GM19328 (cell line): ENCODE results near the gene SHE.

Source experiments
- ATAC-seq: cut with Tn5 transposase; IDR thresholded peaks from one replicate; pipeline ENCODE4 v1.9.1; 2021; ENCODE audit warnings: mild to moderate bottlenecking, moderate library complexity; ENCODE audit not compliant: unreplicated experiment

SHE gene

DNA sequence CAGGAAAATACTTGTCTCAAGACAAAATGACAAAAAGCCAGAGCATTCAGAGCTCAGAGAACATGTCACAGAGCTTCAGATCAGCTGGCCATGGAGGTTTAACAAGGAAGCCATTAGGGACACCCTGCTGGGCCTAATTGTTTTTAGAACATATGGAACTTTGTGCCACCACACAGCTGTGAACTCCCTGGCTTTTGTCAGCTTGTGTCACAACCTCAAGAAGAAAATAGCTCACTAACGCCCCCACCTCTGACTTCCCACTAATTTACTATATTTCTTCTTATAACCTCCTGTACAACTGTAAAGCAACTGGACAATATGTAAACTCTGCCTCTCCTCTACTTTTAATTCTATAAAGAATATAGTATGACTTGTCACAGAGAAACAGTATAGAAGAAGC lies 21.2 kb downstream of the SHE start:
- no peak for ATAC-seq

DNA sequence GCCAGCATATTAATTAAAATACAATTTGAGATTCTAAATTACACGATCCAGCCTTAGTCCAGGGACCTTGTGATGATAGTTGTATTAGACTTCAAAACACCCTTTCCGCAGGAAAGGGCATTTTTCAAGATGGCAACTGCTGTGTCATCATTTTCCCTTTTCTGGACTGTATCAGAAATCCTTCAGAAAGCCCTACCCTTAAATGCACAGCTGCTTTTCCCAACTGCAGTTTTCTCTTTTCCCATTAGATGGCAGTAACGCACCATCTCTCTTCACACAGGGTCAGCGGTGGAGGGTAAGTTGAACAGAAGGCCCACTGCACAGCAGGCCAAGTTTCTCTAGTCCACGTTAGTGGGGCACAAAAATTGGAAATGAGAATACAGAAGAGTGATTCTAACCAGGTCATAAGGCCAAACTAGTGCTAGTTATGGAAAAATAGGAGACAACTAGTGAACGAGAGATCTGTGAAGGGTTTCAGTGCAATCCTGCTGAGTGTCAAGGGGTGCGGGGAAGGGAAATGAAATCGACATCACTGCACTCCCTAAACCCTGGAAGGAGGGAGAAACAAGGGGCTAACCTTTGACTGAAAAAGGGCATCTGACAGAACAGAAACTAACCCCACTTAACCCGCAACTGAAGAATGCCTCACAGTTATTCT lies 22.3 kb downstream of the SHE start:
- no peak for ATAC-seq

DNA sequence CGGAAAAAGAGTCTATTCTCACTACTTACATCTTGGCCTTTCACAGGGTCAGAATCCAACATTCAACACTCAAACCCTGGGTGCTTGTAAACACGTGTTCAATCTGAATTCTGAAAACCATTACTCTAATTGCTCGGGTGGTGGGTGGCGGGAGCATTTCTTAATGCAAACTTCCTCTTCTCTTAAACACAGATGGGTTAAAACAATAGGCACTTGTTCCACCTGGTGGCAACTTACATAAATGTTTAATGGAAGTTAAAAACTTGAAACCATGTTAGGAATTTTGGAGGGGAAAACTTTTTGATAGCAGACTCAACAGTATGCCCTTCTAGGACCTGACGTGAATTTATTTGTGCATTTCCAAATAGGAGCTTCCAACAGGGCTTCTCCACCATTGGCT lies 23.6 kb downstream of the SHE start:
- no peak for ATAC-seq

- ATAC-seq = no peak
Observed at GRCh38 chr1:154478013-154478412, 24.2 kb downstream of the SHE start.

GRCh38 chr1:154476791-154477190 lies 25.4 kb downstream of the SHE start:
- no peak for ATAC-seq

- no peak for ATAC-seq
Observed at GRCh38 chr1:154474802-154475201, 27.4 kb downstream of the SHE start.

- no peak for ATAC-seq
Observed at GRCh38 chr1:154471304-154471703, 30.9 kb downstream of the SHE start.

- no peak for ATAC-seq
Observed at GRCh38 chr1:154469844-154470560, 32.2 kb downstream of the SHE start.

DNA sequence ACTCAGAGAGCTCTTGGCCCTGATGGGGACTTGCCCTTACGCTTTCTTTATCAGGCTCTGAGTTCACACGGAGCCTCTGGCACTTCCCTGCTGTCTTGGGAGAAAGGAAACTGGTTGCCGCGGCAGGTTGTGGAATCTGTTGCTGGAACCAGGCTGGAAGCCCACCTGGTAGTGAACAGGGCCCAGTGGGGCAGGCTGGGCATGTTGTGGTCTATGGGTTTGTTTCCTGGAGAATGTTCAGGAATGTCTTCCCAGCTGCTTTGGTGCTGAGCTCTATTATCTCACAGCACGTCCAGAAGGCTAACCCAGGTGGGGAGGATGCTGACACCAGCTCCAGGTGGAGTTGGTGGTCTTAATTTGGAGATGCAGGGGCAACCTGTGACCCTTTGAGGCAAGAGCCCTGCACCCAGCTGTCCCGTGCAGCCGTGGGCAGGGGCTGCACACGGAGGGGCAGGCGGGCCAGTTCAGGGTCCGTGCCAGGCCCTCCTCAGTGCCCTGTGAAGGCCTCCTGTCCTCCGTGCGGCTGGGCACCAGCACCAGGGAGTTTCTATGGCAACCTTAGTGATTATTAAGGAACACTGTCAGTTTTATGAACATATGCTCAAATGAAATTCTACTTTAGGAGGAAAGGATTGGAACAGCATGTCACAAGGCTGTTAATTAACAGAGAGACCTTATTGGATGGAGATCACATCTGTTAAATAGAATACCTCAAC lies 33.5 kb downstream of the SHE start:
- ATAC-seq = no peak

- ATAC-seq = no peak
Observed at GRCh38 chr1:154467434-154468102, 34.6 kb downstream of the SHE start.

DNA sequence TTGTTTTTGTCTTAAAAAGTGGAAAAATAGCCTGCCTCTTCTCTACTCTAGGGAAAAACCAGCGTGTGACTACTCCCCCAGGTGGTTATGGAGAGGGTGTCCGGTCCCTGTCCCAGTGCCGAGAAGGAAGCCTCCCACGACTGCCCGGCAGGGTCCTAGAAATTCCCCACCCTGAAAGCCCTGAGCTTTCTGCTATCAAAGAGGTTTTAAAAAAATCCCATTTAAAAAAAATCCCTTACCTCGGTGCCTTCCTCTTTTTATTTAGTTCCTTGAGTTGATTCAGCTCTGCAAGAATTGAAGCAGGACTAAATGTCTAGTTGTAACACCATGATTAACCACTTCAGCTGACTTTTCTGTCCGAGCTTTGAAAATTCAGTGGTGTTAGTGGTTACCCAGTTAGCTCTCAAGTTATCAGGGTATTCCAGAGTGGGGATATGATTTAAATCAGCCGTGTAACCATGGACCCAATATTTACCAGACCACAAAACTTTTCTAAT lies 35.2 kb downstream of the SHE start:
- no peak for ATAC-seq

GRCh38 chr1:154466206-154466605 lies 36.0 kb downstream of the SHE start:
- ATAC-seq = no peak

DNA sequence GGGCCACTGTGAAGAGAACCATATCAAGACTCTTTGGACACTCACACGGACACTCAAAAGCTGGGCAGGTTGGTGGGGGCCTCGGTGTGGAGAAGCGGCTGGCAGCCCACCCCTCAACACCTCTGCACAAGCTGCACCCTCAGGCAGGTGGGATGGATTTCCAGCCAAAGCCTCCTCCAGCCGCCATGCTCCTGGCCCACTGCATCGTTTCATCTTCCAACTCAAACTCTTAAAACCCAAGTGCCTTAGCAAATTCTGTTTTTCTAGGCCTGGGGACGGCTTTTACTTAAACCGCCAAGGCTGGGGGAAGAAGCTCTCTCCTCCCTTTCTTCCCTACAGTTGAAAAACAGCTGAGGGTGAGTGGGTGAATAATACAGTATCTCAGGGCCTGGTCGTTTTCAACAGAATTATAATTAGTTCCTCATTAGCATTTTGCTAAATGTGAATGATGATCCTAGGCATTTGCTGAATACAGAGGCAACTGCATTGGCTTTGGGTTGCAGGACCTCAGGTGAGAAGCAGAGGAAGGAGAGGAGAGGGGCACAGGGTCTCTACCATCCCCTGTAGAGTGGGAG lies 36.5 kb downstream of the SHE start:
- ATAC-seq = no peak

DNA sequence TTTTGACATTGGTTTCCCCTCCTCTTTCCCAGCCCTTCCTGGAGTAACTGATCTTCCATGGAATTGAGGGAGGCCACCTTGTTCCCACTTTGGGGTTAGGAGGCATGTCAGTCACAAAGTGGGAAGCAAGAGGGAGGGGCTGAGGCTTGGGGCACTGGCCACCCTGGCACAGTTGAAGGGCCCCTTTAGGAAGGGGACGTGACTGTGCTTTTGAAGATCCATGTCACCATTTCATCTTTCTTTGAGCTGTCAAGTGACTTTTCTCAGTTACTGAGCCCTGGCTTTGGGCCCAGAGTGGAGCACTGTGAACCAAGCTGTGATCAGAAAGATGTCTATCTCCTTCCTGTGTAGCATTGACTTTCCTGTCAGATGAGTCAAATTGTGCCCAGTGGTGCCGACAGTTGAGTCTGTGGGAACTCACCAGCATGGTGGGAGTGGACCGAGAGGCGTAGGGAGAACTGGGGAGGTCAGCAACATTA lies 38.7 kb downstream of the SHE start:
- ATAC-seq = no peak

DNA sequence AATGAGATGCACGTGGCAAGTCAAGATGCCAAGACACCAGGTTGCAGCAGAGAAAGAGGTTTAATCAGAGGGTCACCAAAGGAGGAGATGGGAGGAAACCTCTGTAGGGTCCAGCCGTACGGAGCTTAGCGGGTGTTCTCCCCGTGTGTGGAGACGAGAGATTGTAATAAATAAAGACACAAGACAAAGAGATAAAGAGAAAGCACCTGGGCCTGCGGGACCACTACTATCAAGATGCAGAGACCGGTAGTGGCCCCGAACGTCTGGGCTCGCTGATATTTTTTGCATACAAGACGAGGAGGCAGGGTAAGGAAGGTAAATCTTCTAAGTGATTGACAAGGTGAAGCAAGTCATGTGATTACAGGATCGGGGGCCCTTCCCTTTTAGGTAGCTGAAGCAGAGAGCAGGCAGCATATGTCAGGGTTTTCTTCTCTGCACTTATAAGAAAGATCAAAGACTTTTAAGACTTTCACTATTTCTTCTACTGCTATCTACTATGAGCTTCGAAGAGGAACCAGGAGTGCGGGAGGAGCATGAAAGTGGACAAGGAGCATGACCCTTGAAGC lies 41.4 kb downstream of the SHE start:
- ATAC-seq = no peak

DNA sequence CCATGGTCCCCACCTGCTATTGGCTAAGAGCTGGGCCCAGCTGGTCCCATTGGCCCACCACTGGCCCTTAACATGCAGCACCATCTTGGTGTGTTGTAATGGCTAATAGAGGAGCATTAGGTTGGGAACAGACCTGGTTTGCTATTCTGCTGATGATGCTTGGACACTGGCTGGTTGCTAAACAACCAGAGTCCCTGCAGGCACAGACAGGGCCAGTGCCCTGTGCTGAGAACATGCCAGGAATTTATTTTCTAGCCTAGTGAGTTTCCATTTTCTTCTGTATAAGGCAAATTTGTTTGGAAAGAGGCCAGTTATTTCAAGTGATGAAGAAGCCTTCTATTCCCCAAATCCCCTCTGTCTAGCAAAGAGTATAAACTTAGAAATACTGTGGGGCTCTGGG lies 43.1 kb downstream of the SHE start:
- ATAC-seq = no peak

- no peak for ATAC-seq
Observed at GRCh38 chr1:154456631-154457030, 45.6 kb downstream of the SHE start.

GRCh38 chr1:154454386-154455120 lies 47.7 kb downstream of the SHE start:
- no peak for ATAC-seq

GRCh38 chr1:154453574-154454352 lies 48.4 kb downstream of the SHE start:
- no peak for ATAC-seq
